Pancreas (tissue), 10 donors: ENCODE data around the gene SLC25A27. TPM values are rescaled to one million over a fixed set of nuclear protein-coding genes. Genes with fewer than 3 reads are reported as not detected.

ENCODE experiments used
- ATAC-seq, 4 donors: fragments of 200-7000 bp; cut with Tn5 transposase; one replicate each; pipeline versions ENCODE4 v1.8.0 to v1.9.1; 2020; ENCODE audit warnings: mild to moderate bottlenecking in 4 of 4, moderate library complexity in 4 of 4
- DNase-seq, 6 donors: peaks; one replicate each; pipeline ENCODE4 v3.0.0-alpha.2; 2020
- FAIRE-seq: peaks from 2 replicates; lab custom pipeline; 2012; peaks lifted over from hg19 to GRCh38; lab: Jason Lieb, UNC
- H3K27ac ChIP-seq, 4 donors: fragments of 200-600 bp; sonication (generic); 1 replicate in 3 of 4; 2 replicates in 1 of 4; pipeline versions ENCODE4 v1.5.0 to v1.8.0; 2020
- H3K27me3 ChIP-seq, 4 donors: fragments of 200-600 bp; one replicate each; pipeline ENCODE4 v1.8.0; 2021
- H3K36me3 ChIP-seq, 3 donors: fragments of 200-600 bp; sonication (generic) in 1 of 3; one replicate each; pipeline versions ENCODE4 v1.5.0 to v1.8.0; 2020 to 2021
- H3K4me1 ChIP-seq, 3 donors: fragments of 200-600 bp; one replicate each; pipeline ENCODE4 v1.8.0; 2021
- H3K4me3 ChIP-seq, 4 donors: fragments of 200-600 bp; sonication (generic) in 2 of 4; one replicate each; pipeline versions ENCODE4 v1.5.0 to v1.8.0; 2020 to 2021
- H3K9me3 ChIP-seq, 4 donors: fragments of 200-600 bp; one replicate each; pipeline ENCODE4 v1.8.0; 2021
- CTCF ChIP-seq, 4 donors: fragments of 200-600 bp; sonication (generic) in 3 of 4; IDR thresholded peaks; one replicate each; pipeline versions ENCODE4 v1.5.0 to v1.8.0; 2021; ENCODE audit warnings: antibody characterized with exemption in 4 of 4
- WGBS, 2 donors: extraction: QIAGEN DNeasy Blood & Tissue Kit; methylation state at CpG; one replicate each; pipeline ENCODE4 v1.1.7; 2013; 5-methylcytosine and 5-hydroxymethylcytosine counted together
- intact Hi-C, 3 donors: fragments of 100-400 bp; cut with DNase I; formaldehyde crosslinking; loops; one replicate each; pipeline versions ENCODE4 v1.11.1 to v1.14.2; 2022
- polyA plus RNA-seq, 2 donors: library from polyadenylated mRNA; stranded (reverse); fragments of 200-250 nt; gene quantifications; one replicate each; pipeline ENCODE4 v1.2.3, GENCODE V29; 2013
- total RNA-seq, 6 donors: library from RNA; stranded (reverse); fragmentation: NEBNext Ultra II Directional in 4 of 6; extraction: Animal tissue kit (Norgen Biotek cat#: 25700) in 4 of 6; gene quantifications; one replicate each; pipeline versions ENCODE4 v1.2.1 to v1.2.4, GENCODE V29; 2021 to 2023
- donor health status: healthy with polysubstance abuse.
- donor health status: DM: no; HTN: no; CAD: no; lungs with moderate emphysema.
- donor health status: DM: no; HTN: no; CAD: no.
- donor health status: control.
- donor health status: control.
- donor health status: Bipolar disorder and iron deficiency.
- donor health status: DM: yes; HTN: yes; CAD: no.
- donor health status: DM: no; HTN: no; CAD: no.
- donor health status: DM: no; HTN: no; CAD: no.
- donor health status: DM: yes; HTN: yes; CAD: no.

Gene SLC25A27
- total and polyA plus RNA-seq, 8 donors, result 3.3 to 63.2 (median 10.9) TPM

GRCh38 chr6:46648869-46649492 is 3.8 kb upstream of the SLC25A27 start:
- Histone ChIP-seq H3K4me1 (peaks cover 0 to 14% (median 0%) of the 10 kb centered on the region in 3 donors), H3K27me3 (no peaks in the 10 kb centered on the region), H3K4me3 (no peak overlapping the region), H3K27ac (no peak overlapping the region), H3K9me3 (no peaks in the 10 kb centered on the region), H3K36me3 (no peaks in the 10 kb centered on the region)
- intact Hi-C loops, result no loop called here
- no peak for ATAC-seq
- 76 to 77% methylated on average over 5 of the region's 5 CpGs for WGBS, 2 donors
- no peak for FAIRE-seq
- no peak for DNase-seq
- TF ChIP-seq CTCF (IDR thresholded peaks at IDR 0.05), result no peak

- WGBS, 2 donors, result 17 to 23% methylated on average over 1 of the region's 1 CpG
- intact Hi-C loops, result no loop called here
- ATAC-seq (no peak), FAIRE-seq (no peak), DNase-seq (no peak)
- no peak for TF ChIP-seq CTCF (IDR thresholded peaks at IDR 0.05)
- Histone ChIP-seq H3K27ac (peak overlapping the region in 1 of 4 donors; percentile 89), H3K9me3 (no peaks in the 10 kb centered on the region), H3K4me3 (peak overlapping the region in 3 of 4 donors; percentile 12 to 93 (median 50)), H3K27me3 (no peaks in the 10 kb centered on the region), H3K36me3 (no peaks in the 10 kb centered on the region), H3K4me1 (peaks cover 0 to 16% (median 3%) of the 10 kb centered on the region in 3 donors)
These were observed 1.8 kb upstream of the SLC25A27 start for GRCh38 chr6:46651006-46651405.

GRCh38 chr6:46651816-46652215 is 959 bp upstream of the SLC25A27 start:
- Histone ChIP-seq H3K4me3 (peak overlapping the region; percentile 50 to 95 (median 91)), H3K4me1 (peaks cover 0 to 16% (median 3%) of the 10 kb centered on the region in 3 donors), H3K36me3 (no peaks in the 10 kb centered on the region), H3K27ac (peak overlapping the region; percentile 54 to 91 (median 78)), H3K9me3 (no peaks in the 10 kb centered on the region), H3K27me3 (no peaks in the 10 kb centered on the region)
- ATAC-seq (peak in 3 of 4 donors; percentile 31 to 58 (median 45)), DNase-seq (no peak), FAIRE-seq (no peak)
- WGBS, 2 donors, result 4 to 8% methylated on average over 8 of the region's 8 CpGs
- intact Hi-C loops, result no loop called here
- TF ChIP-seq CTCF (IDR thresholded peaks at IDR 0.05), result no peak

GRCh38 chr6:46652232-46652602 is 558 bp upstream of the SLC25A27 start:
- intact Hi-C loops, result no loop called here
- no peak for FAIRE-seq
- peaks cover 0 to 16% (median 3%) of the 10 kb centered on the region in 3 donors for H3K4me1 ChIP-seq
- peak overlapping the region; percentile 50 to 95 (median 91) for H3K4me3 ChIP-seq
- H3K36me3 ChIP-seq, result no peaks in the 10 kb centered on the region
- H3K9me3 ChIP-seq, result no peaks in the 10 kb centered on the region
- no peaks in the 10 kb centered on the region for H3K27me3 ChIP-seq
- no peak for TF ChIP-seq CTCF (IDR thresholded peaks at IDR 0.05)
- 0 to 1% methylated on average over 6 of the region's 6 CpGs for WGBS, 2 donors
- DNase-seq, result no peak
- peak overlapping the region; percentile 54 to 91 (median 78) for H3K27ac ChIP-seq
- peak; percentile 5 to 34 (median 26) for ATAC-seq
